IPS-15b (cell line): ENCODE measurements around the gene SLC7A4.

ENCODE experiments used
- H3K27me3 ChIP-seq: one replicate; pipeline ENCODE4 v1.6.1; 2013; ENCODE audit warnings: low read length; ENCODE audit not compliant: control insufficient read depth, insufficient read depth
- H3K36me3 ChIP-seq: one replicate; pipeline ENCODE4 v1.6.1; 2013; ENCODE audit warnings: low read length; ENCODE audit not compliant: control insufficient read depth, insufficient read depth
- H3K4me1 ChIP-seq: one replicate; pipeline ENCODE4 v1.6.1; 2013; ENCODE audit warnings: mild to moderate bottlenecking, low read length; ENCODE audit not compliant: control insufficient read depth, insufficient read depth
- H3K4me3 ChIP-seq: one replicate; pipeline ENCODE4 v1.5.1; 2013; ENCODE audit warnings: low read depth, low read length
- H3K9ac ChIP-seq: one replicate; pipeline ENCODE4 v1.6.1; 2013; ENCODE audit warnings: low read depth, mild to moderate bottlenecking, low read length
- H3K9me3 ChIP-seq: one replicate; pipeline ENCODE4 v1.6.1; 2013; ENCODE audit warnings: mild to moderate bottlenecking, low read length; ENCODE audit not compliant: control insufficient read depth, insufficient read depth

SLC7A4 gene

GRCh38 chr22:20990184-20991180 lies 41.9 kb downstream of the SLC7A4 start:
- no peak overlapping the region for H3K9ac ChIP-seq
- no peaks in the 10 kb centered on the region for H3K27me3 ChIP-seq
- H3K4me3 ChIP-seq, result no peak overlapping the region
- H3K36me3 ChIP-seq, result peaks cover 18% of the 10 kb centered on the region
- no peaks in the 10 kb centered on the region for H3K4me1 ChIP-seq
- no peaks in the 10 kb centered on the region for H3K9me3 ChIP-seq

- Histone ChIP-seq H3K9ac (no peak overlapping the region), H3K27me3 (no peaks in the 10 kb centered on the region), H3K4me3 (no peak overlapping the region), H3K36me3 (peaks cover 15% of the 10 kb centered on the region), H3K9me3 (no peaks in the 10 kb centered on the region), H3K4me1 (no peaks in the 10 kb centered on the region)
Measured at GRCh38 chr22:20989323-20990138, 42.8 kb downstream of the SLC7A4 start.

GRCh38 chr22:20988573-20989322 lies 43.6 kb downstream of the SLC7A4 start:
- Histone ChIP-seq H3K9ac (no peak overlapping the region), H3K4me1 (no peaks in the 10 kb centered on the region), H3K4me3 (no peak overlapping the region), H3K36me3 (peaks cover 15% of the 10 kb centered on the region), H3K9me3 (no peaks in the 10 kb centered on the region), H3K27me3 (no peaks in the 10 kb centered on the region)

GRCh38 chr22:20987375-20987774 lies 45.0 kb downstream of the SLC7A4 start:
- H3K4me1 ChIP-seq, result peaks cover 4% of the 10 kb centered on the region
- H3K27me3 ChIP-seq, result peaks cover 9% of the 10 kb centered on the region
- peaks cover 11% of the 10 kb centered on the region for H3K36me3 ChIP-seq
- no peaks in the 10 kb centered on the region for H3K9me3 ChIP-seq
- H3K4me3 ChIP-seq, result no peak overlapping the region
- H3K9ac ChIP-seq, result no peak overlapping the region

- peaks cover 10% of the 10 kb centered on the region for H3K27me3 ChIP-seq
- no peak overlapping the region for H3K4me3 ChIP-seq
Measured at GRCh38 chr22:20986365-20986764, 46.0 kb downstream of the SLC7A4 start.

GRCh38 chr22:20985720-20986119 lies 46.6 kb downstream of the SLC7A4 start:
- Histone ChIP-seq H3K4me1 (peaks cover 8% of the 10 kb centered on the region), H3K9ac (no peak overlapping the region), H3K36me3 (no peaks in the 10 kb centered on the region), H3K9me3 (no peaks in the 10 kb centered on the region), H3K4me3 (no peak overlapping the region), H3K27me3 (peaks cover 13% of the 10 kb centered on the region)

More at GRCh38 chr22:20986365-20986764, 46.0 kb downstream of the SLC7A4 start:
- Histone ChIP-seq H3K4me1 (peaks cover 6% of the 10 kb centered on the region), H3K9ac (no peak overlapping the region), H3K9me3 (no peaks in the 10 kb centered on the region), H3K36me3 (peaks cover 2% of the 10 kb centered on the region)

GRCh38 chr22:20983081-20983771 lies 49.1 kb downstream of the SLC7A4 start:
- peak overlapping the region; percentile 69 for H3K4me3 ChIP-seq
- H3K36me3 ChIP-seq, result no peaks in the 10 kb centered on the region
- H3K27me3 ChIP-seq, result peaks cover 32% of the 10 kb centered on the region
- no peaks in the 10 kb centered on the region for H3K9me3 ChIP-seq
- no peak overlapping the region for H3K9ac ChIP-seq
- H3K4me1 ChIP-seq, result peaks cover 17% of the 10 kb centered on the region

- H3K4me1 ChIP-seq, result peaks cover 17% of the 10 kb centered on the region
- peak overlapping the region; percentile 69 for H3K4me3 ChIP-seq
- H3K27me3 ChIP-seq, result peaks cover 37% of the 10 kb centered on the region
- peak overlapping the region; percentile 89 for H3K9ac ChIP-seq
- no peaks in the 10 kb centered on the region for H3K36me3 ChIP-seq
- H3K9me3 ChIP-seq, result no peaks in the 10 kb centered on the region
Measured at GRCh38 chr22:20982563-20982882, 49.8 kb downstream of the SLC7A4 start.

GRCh38 chr22:20981787-20982562 lies 50.4 kb downstream of the SLC7A4 start, which contains the start of gene LZTR1:
Gene LZTR1 (plus strand): TSS chr22:20982297. CDS start chr22:20982372, 75 bp downstream.
- H3K9me3 ChIP-seq, result no peaks in the 10 kb centered on the region
- H3K36me3 ChIP-seq, result no peaks in the 10 kb centered on the region
- peaks cover 42% of the 10 kb centered on the region for H3K27me3 ChIP-seq
- peak within 1 kb of the TSS; percentile 89 for H3K9ac ChIP-seq
- H3K4me3 ChIP-seq, result peak within 1 kb of the TSS; percentile 69
- H3K4me1 ChIP-seq, result peaks cover 17% of the 10 kb centered on the region

- Histone ChIP-seq H3K36me3 (no peaks in the 10 kb centered on the region), H3K9me3 (no peaks in the 10 kb centered on the region), H3K4me1 (peaks cover 17% of the 10 kb centered on the region), H3K27me3 (peaks cover 49% of the 10 kb centered on the region), H3K4me3 (peak overlapping the region; percentile 69), H3K9ac (peak overlapping the region; percentile 89)
Measured at GRCh38 chr22:20980938-20981722, 51.2 kb downstream of the SLC7A4 start.
